K562 (cell line): ENCODE data around the gene UBE2O. TPM values are rescaled to one million over a fixed set of nuclear protein-coding genes. Genes with fewer than 3 reads are reported as not detected.

Experiments used
- ATAC-seq: fragments of 200-7000 bp; cut with Tn5 transposase; 3 replicates; pipeline ENCODE4 v1.9.1; 2020; ENCODE audit warnings: moderate library complexity
- BruUV-seq: library from RNA; stranded (reverse); fragments of 400-500 nt; replicated peaks from 2 replicates; lab custom pipeline; 2021; lab: Mats Ljungman, UMichigan
- CTCF ChIA-PET: fragments of 300-600 bp; formaldehyde crosslinking; extraction: SDS; loops from one replicate; lab custom pipeline; 2021; ENCODE audit warnings: low intra/inter-chr PET ratio; lab: Yijun Ruan, JAX
- POLR2A ChIA-PET: fragments of 300-600, 350-650 bp; sonication (Branson Sonifier 250); formaldehyde crosslinking; extraction: SDS; loops from one replicate; lab custom pipeline; 2021; ENCODE audit warnings: antibody characterized with exemption, inconsistent platforms; lab: Yijun Ruan, JAX
- DNase-seq, 4 experiments: peaks; one replicate each; pipeline versions ENCODE4 v3.0.0 to v3.0.0-alpha.2; 2011 to 2018; ENCODE audit warnings: low spot score in 3 of 4, mixed read lengths in 3 of 4; ENCODE audit errors: extremely low read depth in 1 of 4
- FAIRE-seq: peaks from 2 replicates; lab custom pipeline; 2011; peaks lifted over from hg19 to GRCh38; lab: Jason Lieb, UNC
- H2AFZ ChIP-seq: 2 replicates; pipeline ENCODE4 v1.6.0; 2011; ENCODE audit warnings: low read depth, low read length, control low read depth, inconsistent platforms
- H3K27ac ChIP-seq: fragments of 200-600 bp; 3 replicates; pipeline ENCODE4 v1.8.0; 2011; ENCODE audit warnings: low read depth, mild to moderate bottlenecking, control low read depth, inconsistent platforms, low read length, moderate library complexity, mixed read lengths; ENCODE audit errors: extremely low read depth
- H3K27me3 ChIP-seq, 2 experiments: fragments of 300-600 bp in 1 of 2; 2 replicates in 1 of 2; 3 replicates in 1 of 2; pipeline versions ENCODE4 v1.6.0 to v1.8.0; 2011; ENCODE audit warnings: inconsistent platforms in 2 of 2, low read length in 2 of 2, mild to moderate bottlenecking in 1 of 2, mixed read lengths in 1 of 2, moderate library complexity in 1 of 2; ENCODE audit not compliant: control insufficient read depth in 2 of 2, insufficient read depth in 2 of 2
- H3K36me3 ChIP-seq: fragments of 300-600 bp; 3 replicates; pipeline ENCODE4 v1.8.0; 2011; ENCODE audit warnings: mild to moderate bottlenecking, low read length, inconsistent platforms; ENCODE audit not compliant: control insufficient read depth, insufficient read depth
- H3K4me1 ChIP-seq, 2 experiments: fragments of 200-600 bp in 1 of 2; replicated peaks in 1 of 2; 2 replicates in 1 of 2; 3 replicates in 1 of 2; pipeline versions ENCODE4 v1.5.1 to v1.8.0; 2011; ENCODE audit warnings: inconsistent platforms in 2 of 2, low read length in 2 of 2, mild to moderate bottlenecking in 1 of 2, mixed read lengths in 1 of 2, moderate library complexity in 1 of 2; ENCODE audit not compliant: control insufficient read depth in 2 of 2, insufficient read depth in 2 of 2
- H3K4me2 ChIP-seq: 2 replicates; pipeline ENCODE4 v1.6.1; 2011; ENCODE audit warnings: low read length, control low read depth, inconsistent platforms, mixed read lengths; ENCODE audit not compliant: insufficient read depth
- H3K4me3 ChIP-seq: fragments of 200-600 bp; sonication (generic), shearing (Covaris generic); 2 replicates; pipeline ENCODE4 v1.5.1; 2016; ENCODE audit warnings: control low read depth, inconsistent platforms
- H3K79me2 ChIP-seq: fragments of 200-600 bp; 3 replicates; pipeline ENCODE4 v1.8.0; 2011; ENCODE audit warnings: low read length, inconsistent platforms; ENCODE audit not compliant: control insufficient read depth, insufficient read depth
- H3K9ac ChIP-seq, 2 experiments: 2 replicates each; pipeline versions ENCODE4 v1.6.0 to v1.6.1; 2011; ENCODE audit warnings: low read depth in 2 of 2, low read length in 2 of 2, control low read depth in 1 of 2, inconsistent platforms in 1 of 2, mild to moderate bottlenecking in 1 of 2, mixed read lengths in 1 of 2; ENCODE audit not compliant: insufficient read depth in 1 of 2
- H3K9me1 ChIP-seq: one replicate; pipeline ENCODE4 v1.6.0; 2011; ENCODE audit warnings: inconsistent platforms, mild to moderate bottlenecking, low read length, moderate library complexity; ENCODE audit not compliant: control insufficient read depth, insufficient read depth
- H3K9me3 ChIP-seq: replicated peaks from 2 replicates; pipeline ENCODE4 v1.5.1; 2011; ENCODE audit warnings: low read depth, low read length, inconsistent platforms; ENCODE audit not compliant: control insufficient read depth, insufficient read depth
- H4K20me1 ChIP-seq: replicated peaks from 2 replicates; pipeline ENCODE4 v1.6.1; 2011; ENCODE audit warnings: low read length, inconsistent platforms, mixed read lengths; ENCODE audit not compliant: control insufficient read depth, insufficient read depth
- CREB1 ChIP-seq, 2 experiments: sonication (generic) in 1 of 2; formaldehyde crosslinking in 1 of 2; IDR thresholded peaks; 2 replicates each; pipeline versions ENCODE4 v1.6.1 to v1.8.0; 2012 to 2022; ENCODE audit warnings: inconsistent platforms in 1 of 2, mild to moderate bottlenecking in 1 of 2, missing genetic modification reagents in 1 of 2, moderate library complexity in 1 of 2
- FOXJ2 ChIP-seq: fragments of 200-800 bp; sonication (Bioruptor generic); IDR thresholded peaks from 2 replicates; pipeline ENCODE4 v1.6.1; 2016; ENCODE audit warnings: missing genetic modification characterization, missing compliant biosample characterization
- GTF2E2 ChIP-seq: fragments of 200-800 bp; sonication (Bioruptor generic); IDR thresholded peaks from 2 replicates; pipeline ENCODE4 v1.6.1; 2016; ENCODE audit warnings: missing genetic modification characterization, missing compliant biosample characterization
- POU5F1 ChIP-seq: fragments of 150-350 bp; IDR thresholded peaks from 2 replicates; pipeline ENCODE4 v1.6.1; 2014; ENCODE audit warnings: borderline replicate concordance, low read length, low read depth, mild to moderate bottlenecking; ENCODE audit not compliant: partially characterized antibody
- TBP ChIP-seq: optimal IDR thresholded peaks from 2 replicates; pipeline ENCODE3; 2011; ENCODE audit warnings: low read depth, low read length, improper control_type of control experiment
- ZBTB33 ChIP-seq: sonication (generic); formaldehyde crosslinking; IDR thresholded peaks from 2 replicates; pipeline ENCODE4 v1.8.1; 2023; ENCODE audit warnings: mild to moderate bottlenecking, missing genetic modification reagents
- ZBTB7A ChIP-seq: IDR thresholded peaks from 2 replicates; pipeline ENCODE4 v1.6.1; 2011; ENCODE audit warnings: low read depth, mild to moderate bottlenecking, low read length, moderate library complexity, borderline replicate concordance; ENCODE audit not compliant: control insufficient read depth
- ZBTB8A ChIP-seq: fragments of 450-650 bp; IDR thresholded peaks from 2 replicates; pipeline ENCODE4 v1.6.1; 2018; ENCODE audit warnings: mild to moderate bottlenecking, moderate library complexity; ENCODE audit not compliant: partially characterized antibody
- ZFP91 ChIP-seq: sonication (generic); formaldehyde crosslinking; IDR thresholded peaks from 2 replicates; pipeline ENCODE4 v1.8.0; 2022; ENCODE audit warnings: mild to moderate bottlenecking, missing genetic modification reagents
- ZNF134 ChIP-seq: fragments of 250-450 bp; sonication (Bioruptor Pico); conservative IDR thresholded peaks from 2 replicates; pipeline ENCODE4 v1.4.0; 2020
- whole genome bisulfite sequencing: fragments of 100-300 bp; shearing (Covaris generic); methylation state at CpG from one replicate; pipeline ENCODE4 v1.1.6; 2016; ENCODE audit warnings: low coverage, mixed read lengths; ENCODE audit not compliant: insufficient coverage; ENCODE audit errors: missing lambda C conversion rate; 5-methylcytosine and 5-hydroxymethylcytosine counted together
- in situ Hi-C: fragments of 300-500 bp; cut with MboI; formaldehyde crosslinking; loops from 4 replicates; pipeline ENCODE4 v1.15.0; 2018; ENCODE audit warnings: inconsistent platforms, mixed read lengths
- intact Hi-C: fragments of 100-400 bp; cut with micrococcal nuclease; formaldehyde crosslinking; loops from 2 replicates; pipeline ENCODE4 v1.14.2; 2022
- polyA plus RNA-seq, 8 experiments: library from polyadenylated mRNA; depleted of rRNA in 4 of 8; stranded (reverse) in 5 of 8; unstranded in 3 of 8; fragments of >200 nt; fragmentation: Nextera tagmentation in 2 of 8; fragmentation: Illumina TruSeq in 1 of 8; extraction: Ambion mirVana in 2 of 8; extraction: Trizol in 1 of 8; gene quantifications; 2 replicates each; pipeline versions ENCODE4 v1.2.1 to v1.2.3, GENCODE V29; 2011 to 2014; ENCODE audit warnings: inconsistent platforms in 1 of 8, missing spikeins in 1 of 8
- total RNA-seq, 7 experiments: library from RNA; depleted of rRNA in 6 of 7; stranded (reverse); fragments of >200 nt in 6 of 7; fragmentation: Illumina TruSeq in 2 of 7; extraction: Trizol in 2 of 7; gene quantifications; 2 replicates each; pipeline versions ENCODE4 v1.2.1 to v1.2.3, GENCODE V29; 2011 to 2021; ENCODE audit warnings: low replicate concordance in 1 of 7

Gene UBE2O
- total and polyA plus RNA-seq, 9 of the 15 experiments (the other 6 are each of a cell fraction or from before 2014, with no cell fraction given) = 1.6 to 39.7 (median 13.3) TPM

GRCh38 chr17:76357597-76358158 is 95.3 kb downstream of the UBE2O start:
- H3K9me3 ChIP-seq = no peaks in the 10 kb centered on the region
- no TSS peak for BruUV-seq
- TF ChIP-seq TBP (peak; percentile 35), ZNF134 (CRISPR knock-in tag) (no peak), FOXJ2 (tag) (no peak), GTF2E2 (tag) (no peak)
- H3K4me1 ChIP-seq = peaks cover 16 to 37% of the 10 kb centered on the region in 2 experiments; a peak in 4 of 5 replicates
- FAIRE-seq (no peak), ATAC-seq (no peak), DNase-seq (no peak)
- in situ Hi-C loops (no loop called here), intact Hi-C loops (no loop called here)
- no peaks in the 10 kb centered on the region for H3K9me1 ChIP-seq
- CTCF ChIA-PET = no interaction called here
- no peak overlapping the region for H3K4me2 ChIP-seq
- H3K27ac ChIP-seq = no peak overlapping the region
- no peak overlapping the region for H2AFZ ChIP-seq
- H3K27me3 ChIP-seq = no peaks in the 10 kb centered on the region
- H3K79me2 ChIP-seq = peaks cover 6% of the 10 kb centered on the region
- POLR2A ChIA-PET = interaction anchor here (1.0 to 1.6 kb wide), 4 partner anchors 8 to 29 kb away, joined by 3 to 4 read pairs (median 4); no protein-coding TSS in a partner anchor
- WGBS = 57% methylated on average over 6 of the region's 6 CpGs
- no peaks in the 10 kb centered on the region for H3K36me3 ChIP-seq
- H4K20me1 ChIP-seq = no peaks in the 10 kb centered on the region
- no peak overlapping the region for H3K4me3 ChIP-seq
- H3K9ac ChIP-seq = no peak overlapping the region; a peak in 1 of 4 replicates

- in situ Hi-C loops = no loop called here
- H3K27ac ChIP-seq = no peak overlapping the region
- 53% methylated on average over 12 of the region's 12 CpGs for WGBS
- TF ChIP-seq CREB1 (IDR thresholded peaks at IDR 0.05) = no peak
- no peak for TF ChIP-seq CREB1 (CRISPR knock-in tag; IDR thresholded peaks at IDR 0.05)
- no peak for TF ChIP-seq ZBTB8A
- TF ChIP-seq ZBTB33 (CRISPR knock-in tag) = no peak
- no peak for TF ChIP-seq POU5F1
- TF ChIP-seq ZBTB7A = no peak
- no peak for TF ChIP-seq ZFP91 (CRISPR knock-in tag)
These were observed 96.0 kb downstream of the UBE2O start for GRCh38 chr17:76356803-76357456.

More at GRCh38 chr17:76356803-76357456, 96.0 kb downstream of the UBE2O start:
- Histone ChIP-seq H3K4me2 (no peak overlapping the region), H3K27me3 (no peaks in the 10 kb centered on the region), H3K9me1 (no peaks in the 10 kb centered on the region), H2AFZ (no peak overlapping the region), H3K79me2 (peaks cover 12% of the 10 kb centered on the region), H3K4me3 (no peak overlapping the region), H3K9me3 (no peaks in the 10 kb centered on the region), H3K4me1 (peaks cover 18 to 36% of the 10 kb centered on the region in 2 experiments; a peak in 4 of 5 replicates), H3K36me3 (no peaks in the 10 kb centered on the region), H4K20me1 (no peaks in the 10 kb centered on the region), H3K9ac (no peak overlapping the region; a peak in 1 of 4 replicates)
- no peak for DNase-seq
- intact Hi-C loops = no loop called here
- no peak for FAIRE-seq
- no TSS peak for BruUV-seq
- ATAC-seq = no peak
- ChIA-PET POLR2A (interaction anchor here (0.6 to 1.6 kb wide), 4 partner anchors 9 to 549 kb away, joined by 3 to 5 read pairs (median 4); no protein-coding TSS in a partner anchor), CTCF (no interaction called here)
